GM11168 (cell line): ENCODE measurements around the gene PARP12.

Experiments used
- in situ Hi-C: fragments of 300-500 bp; cut with MboI; formaldehyde crosslinking; loops from one replicate; pipeline ENCODE4 v1.12.0; 2022; ENCODE audit warnings: low sequenced_read_pairs; ENCODE audit not compliant: unreplicated experiment

The PARP12 gene

GRCh38 chr7:139998572-139998971, 64.2 kb downstream of the PARP12 start:
- in situ Hi-C loops, result no loop called here

GRCh38 chr7:139995017-139995915, 67.5 kb downstream of the PARP12 start:
- in situ Hi-C loops, result no loop called here

GRCh38 chr7:139994356-139994755, 68.4 kb downstream of the PARP12 start:
- in situ Hi-C loops, result no loop called here

GRCh38 chr7:139993592-139993991, 69.2 kb downstream of the PARP12 start:
- in situ Hi-C loops, result no loop called here

GRCh38 chr7:139993169-139993568, 69.6 kb downstream of the PARP12 start:
- in situ Hi-C loops, result no loop called here

- in situ Hi-C loops, result no loop called here
These were observed 70.3 kb downstream of the PARP12 start for GRCh38 chr7:139992353-139993044.

GRCh38 chr7:139991911-139992310, 70.8 kb downstream of the PARP12 start:
- in situ Hi-C loops, result no loop called here

GRCh38 chr7:139991269-139991666, 71.5 kb downstream of the PARP12 start:
- in situ Hi-C loops, result no loop called here

- in situ Hi-C loops, result no loop called here
These were observed 72.0 kb downstream of the PARP12 start for GRCh38 chr7:139990571-139991268.

GRCh38 chr7:139990142-139990535, 72.6 kb downstream of the PARP12 start:
- in situ Hi-C loops, result no loop called here

GRCh38 chr7:139989366-139990141, 73.2 kb downstream of the PARP12 start:
- in situ Hi-C loops, result no loop called here

- in situ Hi-C loops, result no loop called here
These were observed 74.8 kb downstream of the PARP12 start for GRCh38 chr7:139987691-139988516.

GRCh38 chr7:139985811-139986210, 76.9 kb downstream of the PARP12 start:
- in situ Hi-C loops, result no loop called here

GRCh38 chr7:139984642-139985539, 77.9 kb downstream of the PARP12 start:
- in situ Hi-C loops, result no loop called here

- in situ Hi-C loops, result no loop called here
These were observed 79.5 kb downstream of the PARP12 start for GRCh38 chr7:139982927-139983920.

- in situ Hi-C loops, result no loop called here
These were observed 81.2 kb downstream of the PARP12 start for GRCh38 chr7:139981511-139981895.
